Measurements from ENCODE around the gene EYA2.
"Not testable (repeated sequence)": the region's sequence is repeated elsewhere in the genome, so short reads cannot be mapped to it uniquely, and the experiment has no call there.

The EYA2 gene

GRCh38 chr20:46920114-46920513 lies 25.5 kb downstream of the EYA2 start:
- Histone ChIP-seq H3K36me3 (ENCODE audit: insufficient read depth, insufficient read length, low read length) (no peaks in the 10 kb centered on the region), H3K4me3 (ENCODE audit: insufficient read length, low read depth) (no peak overlapping the region), H3K9me3 (ENCODE audit: insufficient read depth, low read length) (0 out of 2 replicates have a peak, but pooled peaks cover 4% of the 10 kb centered on the region), H3K9ac (ENCODE audit: insufficient read length, low read depth) (no peak overlapping the region), H3K4me1 (ENCODE audit: insufficient read depth, insufficient read length) (no peaks in the 10 kb centered on the region), H3K27me3 (ENCODE audit: insufficient read depth, insufficient read length) (no peaks in the 10 kb centered on the region)
- no peak for DNase-seq (ENCODE audit: low read depth, low spot score)
- TF ChIP-seq ZNF274 (IDR thresholded peaks at IDR 0.05; ENCODE audit: low read depth, low read length), result no peak
- no peak for TF ChIP-seq YY1 (IDR thresholded peaks at IDR 0.05; ENCODE audit: insufficient read depth, insufficient read length)
- no peak for TF ChIP-seq SUZ12 (IDR thresholded peaks at IDR 0.05; ENCODE audit: extremely low read depth, insufficient read depth, insufficient read length)

DNA sequence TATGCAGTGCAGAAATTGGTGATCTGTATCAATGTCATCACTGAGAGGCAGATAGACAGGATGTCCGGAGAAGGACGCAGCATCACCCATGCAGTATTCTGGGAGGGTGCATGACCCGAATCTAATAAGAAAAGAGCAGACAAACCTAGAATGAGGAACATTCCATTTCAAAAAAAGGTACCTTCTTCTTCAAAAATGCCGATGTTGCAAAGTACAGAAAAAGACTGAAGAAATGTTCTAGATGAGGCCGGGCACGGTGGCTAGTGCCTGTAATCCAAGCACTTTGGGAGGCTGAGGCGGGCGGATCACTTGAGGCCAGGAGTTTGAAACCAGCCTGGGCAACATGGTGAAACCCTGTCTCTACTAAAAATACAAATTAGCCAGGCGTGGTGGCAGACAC lies 28.2 kb downstream of the EYA2 start:
- H3K9ac ChIP-seq (ENCODE audit: insufficient read length, low read depth); H3K4me3 ChIP-seq (ENCODE audit: insufficient read length, low read depth); H3K4me1 ChIP-seq (ENCODE audit: insufficient read depth, insufficient read length); H3K27me3 ChIP-seq (ENCODE audit: insufficient read depth, insufficient read length); H3K36me3 ChIP-seq (ENCODE audit: insufficient read depth, insufficient read length, low read length); DNase-seq (ENCODE audit: low read depth, low spot score): not testable (repeated sequence)
- peaks cover 14% of the 10 kb centered on the region; the same call in 1 of the 2 replicates for H3K9me3 ChIP-seq (ENCODE audit: insufficient read depth, low read length)

DNA sequence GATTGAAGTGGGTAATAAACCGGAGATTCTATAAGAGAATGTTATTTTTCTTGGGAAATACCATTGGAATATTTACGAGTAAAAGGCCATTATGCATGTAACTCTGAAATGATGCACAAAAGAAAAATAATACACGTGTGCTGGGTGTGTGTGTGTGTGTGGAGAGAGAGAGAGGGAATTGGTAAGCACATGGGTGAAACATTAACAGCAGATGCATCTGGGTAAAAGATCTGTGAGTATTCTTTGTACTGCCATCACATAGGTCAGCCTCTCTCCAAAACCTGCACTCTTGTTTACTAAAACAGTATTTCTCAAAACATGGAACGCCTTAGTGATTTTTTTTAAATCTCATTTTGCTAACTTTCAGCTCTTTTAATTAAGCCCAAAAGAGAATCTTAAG lies 28.9 kb downstream of the EYA2 start:
- TF ChIP-seq ZNF274 (IDR thresholded peaks at IDR 0.05; ENCODE audit: low read depth, low read length) (no peak), SUZ12 (IDR thresholded peaks at IDR 0.05; ENCODE audit: extremely low read depth, insufficient read depth, insufficient read length) (no peak), YY1 (IDR thresholded peaks at IDR 0.05; ENCODE audit: insufficient read depth, insufficient read length) (no peak)
- DNase-seq (ENCODE audit: low read depth, low spot score), result no peak
- H3K27me3 ChIP-seq (ENCODE audit: insufficient read depth, insufficient read length), result no peaks in the 10 kb centered on the region
- no peak overlapping the region for H3K4me3 ChIP-seq (ENCODE audit: insufficient read length, low read depth)
- H3K9me3 ChIP-seq (ENCODE audit: insufficient read depth, low read length), result peaks cover 14% of the 10 kb centered on the region; the same call in 1 of the 2 replicates
- H3K36me3 ChIP-seq (ENCODE audit: insufficient read depth, insufficient read length, low read length), result no peaks in the 10 kb centered on the region
- H3K4me1 ChIP-seq (ENCODE audit: insufficient read depth, insufficient read length), result no peaks in the 10 kb centered on the region
- H3K9ac ChIP-seq (ENCODE audit: insufficient read length, low read depth), result no peak overlapping the region

DNA sequence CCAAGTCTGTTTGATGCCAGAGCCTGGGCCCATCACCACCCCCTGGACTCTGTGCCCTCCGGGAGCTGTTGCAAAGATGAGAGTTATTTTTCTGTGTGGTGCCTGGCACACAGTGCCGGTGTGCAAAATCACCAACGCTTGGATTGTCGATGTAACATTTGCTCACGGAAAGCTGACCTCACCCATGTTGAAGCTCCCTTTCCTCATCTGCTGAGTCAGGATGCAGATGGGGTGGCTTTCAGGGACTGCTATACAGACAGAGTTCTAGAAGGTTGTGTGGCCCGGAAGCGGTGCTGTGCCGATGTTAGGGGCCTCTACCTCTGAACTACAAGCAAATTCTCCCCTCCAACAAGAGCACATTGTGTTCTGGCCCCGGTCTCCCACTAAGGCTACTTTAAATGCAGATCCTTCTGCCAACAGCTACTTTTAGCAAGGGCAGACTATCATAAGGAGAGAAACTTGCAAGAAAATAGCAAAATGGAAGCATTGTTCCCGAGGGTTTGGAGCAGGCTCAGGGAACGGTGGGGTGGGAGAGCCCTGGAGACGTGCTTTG lies 34.0 kb downstream of the EYA2 start:
- H3K4me1 ChIP-seq (ENCODE audit: insufficient read depth, insufficient read length), result peaks cover 3% of the 10 kb centered on the region
- H3K36me3 ChIP-seq (ENCODE audit: insufficient read depth, insufficient read length, low read length), result no peaks in the 10 kb centered on the region
- peaks cover 10% of the 10 kb centered on the region; the same call in 1 of the 2 replicates for H3K9me3 ChIP-seq (ENCODE audit: insufficient read depth, low read length)
- H3K9ac ChIP-seq (ENCODE audit: insufficient read length, low read depth), result no peak overlapping the region
- no peak overlapping the region for H3K4me3 ChIP-seq (ENCODE audit: insufficient read length, low read depth)
- H3K27me3 ChIP-seq (ENCODE audit: insufficient read depth, insufficient read length), result no peaks in the 10 kb centered on the region
- DNase-seq (ENCODE audit: low read depth, low spot score), result peak; percentile 39
- no peak for TF ChIP-seq YY1 (IDR thresholded peaks at IDR 0.05; ENCODE audit: insufficient read depth, insufficient read length)
- TF ChIP-seq SUZ12 (IDR thresholded peaks at IDR 0.05; ENCODE audit: extremely low read depth, insufficient read depth, insufficient read length), result no peak
- TF ChIP-seq ZNF274 (IDR thresholded peaks at IDR 0.05; ENCODE audit: low read depth, low read length), result no peak

- no peak for TF ChIP-seq YY1 (IDR thresholded peaks at IDR 0.05; ENCODE audit: insufficient read depth, insufficient read length)
- no peak for TF ChIP-seq SUZ12 (IDR thresholded peaks at IDR 0.05; ENCODE audit: extremely low read depth, insufficient read depth, insufficient read length)
- TF ChIP-seq ZNF274 (IDR thresholded peaks at IDR 0.05; ENCODE audit: low read depth, low read length), result no peak
- no peak for DNase-seq (ENCODE audit: low read depth, low spot score)
Observed at GRCh38 chr20:46929902-46930301, 35.3 kb downstream of the EYA2 start.

GRCh38 chr20:46930640-46931339 lies 36.1 kb downstream of the EYA2 start:
- Histone ChIP-seq H3K27me3 (ENCODE audit: insufficient read depth, insufficient read length) (no peaks in the 10 kb centered on the region), H3K9me3 (ENCODE audit: insufficient read depth, low read length) (peaks cover 10% of the 10 kb centered on the region; the same call in 1 of the 2 replicates), H3K9ac (ENCODE audit: insufficient read length, low read depth) (no peak overlapping the region), H3K4me1 (ENCODE audit: insufficient read depth, insufficient read length) (peaks cover 3% of the 10 kb centered on the region), H3K36me3 (ENCODE audit: insufficient read depth, insufficient read length, low read length) (no peaks in the 10 kb centered on the region), H3K4me3 (ENCODE audit: insufficient read length, low read depth) (no peak overlapping the region)
- no peak for DNase-seq (ENCODE audit: low read depth, low spot score)
- TF ChIP-seq YY1 (IDR thresholded peaks at IDR 0.05; ENCODE audit: insufficient read depth, insufficient read length), result no peak
- no peak for TF ChIP-seq ZNF274 (IDR thresholded peaks at IDR 0.05; ENCODE audit: low read depth, low read length)
- no peak for TF ChIP-seq SUZ12 (IDR thresholded peaks at IDR 0.05; ENCODE audit: extremely low read depth, insufficient read depth, insufficient read length)

More at GRCh38 chr20:46929902-46930301, 35.3 kb downstream of the EYA2 start:
- Histone ChIP-seq H3K9ac (ENCODE audit: insufficient read length, low read depth) (no peak overlapping the region), H3K27me3 (ENCODE audit: insufficient read depth, insufficient read length) (no peaks in the 10 kb centered on the region), H3K9me3 (ENCODE audit: insufficient read depth, low read length) (peaks cover 10% of the 10 kb centered on the region; the same call in 1 of the 2 replicates), H3K36me3 (ENCODE audit: insufficient read depth, insufficient read length, low read length) (no peaks in the 10 kb centered on the region), H3K4me3 (ENCODE audit: insufficient read length, low read depth) (no peak overlapping the region), H3K4me1 (ENCODE audit: insufficient read depth, insufficient read length) (peaks cover 3% of the 10 kb centered on the region)

- Histone ChIP-seq H3K27me3 (ENCODE audit: insufficient read depth, insufficient read length) (no peaks in the 10 kb centered on the region), H3K36me3 (ENCODE audit: insufficient read depth, insufficient read length, low read length) (no peaks in the 10 kb centered on the region), H3K4me3 (ENCODE audit: insufficient read length, low read depth) (no peak overlapping the region)
Observed at GRCh38 chr20:46931699-46932098, 37.1 kb downstream of the EYA2 start.

GRCh38 chr20:46932439-46932838 lies 37.8 kb downstream of the EYA2 start:
- H3K9ac ChIP-seq (ENCODE audit: insufficient read length, low read depth); H3K4me1 ChIP-seq (ENCODE audit: insufficient read depth, insufficient read length); H3K36me3 ChIP-seq (ENCODE audit: insufficient read depth, insufficient read length, low read length); H3K4me3 ChIP-seq (ENCODE audit: insufficient read length, low read depth); DNase-seq (ENCODE audit: low read depth, low spot score); H3K27me3 ChIP-seq (ENCODE audit: insufficient read depth, insufficient read length); H3K9me3 ChIP-seq (ENCODE audit: insufficient read depth, low read length): not testable (repeated sequence)

More at GRCh38 chr20:46931699-46932098, 37.1 kb downstream of the EYA2 start:
- H3K4me1 ChIP-seq (ENCODE audit: insufficient read depth, insufficient read length), result peaks cover 3% of the 10 kb centered on the region
- H3K9ac ChIP-seq (ENCODE audit: insufficient read length, low read depth), result no peak overlapping the region
- TF ChIP-seq ZNF274 (IDR thresholded peaks at IDR 0.05; ENCODE audit: low read depth, low read length) (no peak), SUZ12 (IDR thresholded peaks at IDR 0.05; ENCODE audit: extremely low read depth, insufficient read depth, insufficient read length) (no peak), YY1 (IDR thresholded peaks at IDR 0.05; ENCODE audit: insufficient read depth, insufficient read length) (no peak)
- H3K9me3 ChIP-seq (ENCODE audit: insufficient read depth, low read length), result peaks cover 7% of the 10 kb centered on the region; the same call in 1 of the 2 replicates
- DNase-seq (ENCODE audit: low read depth, low spot score), result no peak
